Caco-2 (cell line): ENCODE measurements around the gene FURIN. TPM values are rescaled to one million over a fixed set of nuclear protein-coding genes. Genes with fewer than 3 reads are reported as not detected.

Experiments
- BruUV-seq: library from RNA; stranded (reverse); fragments of 400-500 nt; replicated peaks from 2 replicates; lab custom pipeline; 2021; lab: Mats Ljungman, UMichigan
- CTCF ChIA-PET: fragments of 300-600 bp; sonication (Branson Sonifier 250); formaldehyde crosslinking; loops from one replicate; lab custom pipeline; 2022; ENCODE audit warnings: antibody characterized with exemption; lab: Charles Lee
- POLR2A ChIA-PET: fragments of 300-600 bp; sonication (Branson Sonifier 250); formaldehyde crosslinking; loops from one replicate; lab custom pipeline; 2022; ENCODE audit warnings: antibody characterized with exemption; lab: Charles Lee
- DNase-seq, 2 experiments: peaks; one replicate each; pipeline versions ENCODE4 v3.0.0 to v3.0.0-alpha.2; 2020 to 2022
- H3K27me3 ChIP-seq: replicated peaks from 2 replicates; pipeline ENCODE4 v1.6.0; 2011; ENCODE audit warnings: low read length; ENCODE audit not compliant: control insufficient read depth, insufficient read depth
- H3K36me3 ChIP-seq: 2 replicates; pipeline ENCODE4 v1.5.1; 2011; ENCODE audit warnings: low read length; ENCODE audit not compliant: control insufficient read depth, insufficient read depth
- H3K4me1 ChIP-seq: fragments of 250-450 bp; sonication (Bioruptor Pico); 2 replicates; pipeline ENCODE4 v1.5.1; 2020; ENCODE audit warnings: mild to moderate bottlenecking
- H3K4me3 ChIP-seq: 2 replicates; pipeline ENCODE4 v1.5.1; 2011; ENCODE audit warnings: low read depth, mild to moderate bottlenecking, control low read depth, low read length
- H3K9me3 ChIP-seq: fragments of 250-450 bp; sonication (Bioruptor Pico); 2 replicates; pipeline ENCODE4 v1.5.1; 2020; ENCODE audit warnings: mild to moderate bottlenecking, moderate library complexity
- H3K27ac Mint-ChIP-seq: one replicate; pipeline ENCODE4 v1.8.0; 2022; ENCODE audit warnings: mixed read lengths; ENCODE audit not compliant: unreplicated experiment
- H3K27me3 Mint-ChIP-seq: one replicate; pipeline ENCODE4 v1.8.0; 2022; ENCODE audit warnings: mixed read lengths; ENCODE audit not compliant: insufficient read depth, unreplicated experiment
- H3K36me3 Mint-ChIP-seq: one replicate; pipeline ENCODE4 v1.8.0; 2022; ENCODE audit warnings: mild to moderate bottlenecking, mixed read lengths; ENCODE audit not compliant: insufficient read depth, unreplicated experiment
- H3K4me1 Mint-ChIP-seq: one replicate; pipeline ENCODE4 v1.8.0; 2022; ENCODE audit warnings: low read depth, mixed read lengths; ENCODE audit not compliant: unreplicated experiment
- H3K4me3 Mint-ChIP-seq: one replicate; pipeline ENCODE4 v1.8.0; 2022; ENCODE audit warnings: mild to moderate bottlenecking, moderate library complexity, mixed read lengths; ENCODE audit not compliant: unreplicated experiment
- H3K9me3 Mint-ChIP-seq: one replicate; pipeline ENCODE4 v1.8.0; 2022; ENCODE audit warnings: mixed read lengths; ENCODE audit not compliant: unreplicated experiment
- CTCF ChIP-seq, 2 experiments: fragments of 200-600 bp in 1 of 2; IDR thresholded peaks; 1 replicate in 1 of 2; 2 replicates in 1 of 2; pipeline versions ENCODE4 v1.5.1 to v1.8.0; 2011 to 2022; ENCODE audit warnings: antibody characterized with exemption in 1 of 2, control low read depth in 1 of 2, inconsistent platforms in 1 of 2, low read depth in 1 of 2, low read length in 1 of 2, mild to moderate bottlenecking in 1 of 2, moderate library complexity in 1 of 2; ENCODE audit not compliant: insufficient read depth in 1 of 2, severe bottlenecking in 1 of 2, unreplicated experiment in 1 of 2
- intact Hi-C: fragments of 100-400 bp; cut with micrococcal nuclease; formaldehyde crosslinking; loops from one replicate; pipeline ENCODE4 v1.10.0; 2022; ENCODE audit not compliant: unreplicated experiment
- total RNA-seq: library from RNA; stranded (reverse); gene quantifications from 2 replicates; pipeline ENCODE4 v1.2.3, GENCODE V29; 2022

FURIN gene
- total RNA-seq, 1 experiment from 2014 or later = 43.0 TPM

- Histone ChIP-seq H3K4me3 (no peak overlapping the region), H3K27me3 (no peaks in the 10 kb centered on the region), H3K36me3 (no peaks in the 10 kb centered on the region), H3K4me1 (peaks cover 32% of the 10 kb centered on the region), H3K9me3 (no peaks in the 10 kb centered on the region)
- ChIA-PET CTCF (no interaction called here), POLR2A (no interaction called here)
- no peak overlapping the region for H3K27ac Mint-ChIP-seq
- no peak for DNase-seq
- no peak overlapping the region for H3K4me3 Mint-ChIP-seq
- no peaks in the 10 kb centered on the region for H3K9me3 Mint-ChIP-seq
- intact Hi-C loops = no loop called here
- peaks cover 7% of the 10 kb centered on the region for H3K4me1 Mint-ChIP-seq
- no TSS peak for BruUV-seq
- TF ChIP-seq CTCF (IDR thresholded peaks at IDR 0.05; ENCODE audit: insufficient read depth in 1 of 2, low read depth in 1 of 2, low read length in 1 of 2, severe bottlenecking in 1 of 2, unreplicated experiment in 1 of 2) = no peak
- H3K27me3 Mint-ChIP-seq = no peaks in the 10 kb centered on the region
- peaks cover under 1% of the 10 kb centered on the region for H3K36me3 Mint-ChIP-seq
Measured at GRCh38 chr15:90860450-90860849, 7.9 kb upstream of the FURIN start.

GRCh38 chr15:90860942-90861675 is 7.3 kb upstream of the FURIN start:
- Mint-ChIP-seq H3K36me3 (peaks cover 4% of the 10 kb centered on the region), H3K27ac (no peak overlapping the region), H3K4me3 (no peak overlapping the region), H3K9me3 (no peaks in the 10 kb centered on the region), H3K27me3 (no peaks in the 10 kb centered on the region), H3K4me1 (peaks cover 13% of the 10 kb centered on the region)
- Histone ChIP-seq H3K27me3 (no peaks in the 10 kb centered on the region), H3K9me3 (no peaks in the 10 kb centered on the region), H3K36me3 (no peaks in the 10 kb centered on the region), H3K4me1 (peaks cover 32% of the 10 kb centered on the region), H3K4me3 (no peak overlapping the region)
- BruUV-seq = no TSS peak
- intact Hi-C loops = no loop called here
- ChIA-PET CTCF (no interaction called here), POLR2A (no interaction called here)
- DNase-seq = peak in 1 of 2 experiments; percentile 31
- no peak for TF ChIP-seq CTCF (IDR thresholded peaks at IDR 0.05; ENCODE audit: insufficient read depth in 1 of 2, low read depth in 1 of 2, low read length in 1 of 2, severe bottlenecking in 1 of 2, unreplicated experiment in 1 of 2)

- no peaks in the 10 kb centered on the region for H3K36me3 ChIP-seq
- Mint-ChIP-seq H3K4me1 (peaks cover 22% of the 10 kb centered on the region), H3K36me3 (peaks cover 4% of the 10 kb centered on the region), H3K27ac (no peak overlapping the region), H3K27me3 (no peaks in the 10 kb centered on the region), H3K9me3 (no peaks in the 10 kb centered on the region), H3K4me3 (no peak overlapping the region)
- ChIA-PET CTCF (no interaction called here), POLR2A (no interaction called here)
- H3K9me3 ChIP-seq = no peaks in the 10 kb centered on the region
- no TSS peak for BruUV-seq
- TF ChIP-seq CTCF (IDR thresholded peaks at IDR 0.05; ENCODE audit: insufficient read depth in 1 of 2, low read depth in 1 of 2, low read length in 1 of 2, severe bottlenecking in 1 of 2, unreplicated experiment in 1 of 2) = no peak
- no peak overlapping the region for H3K4me3 ChIP-seq
- intact Hi-C loops = no loop called here
- H3K27me3 ChIP-seq = no peaks in the 10 kb centered on the region
- H3K4me1 ChIP-seq = peaks cover 31% of the 10 kb centered on the region
- DNase-seq = no peak
Measured at GRCh38 chr15:90862487-90862886, 5.9 kb upstream of the FURIN start.
